Muscle of leg (tissue), 11 donors: Measurements from ENCODE around the gene UBE2O. TPM values are rescaled to one million over a fixed set of nuclear protein-coding genes. Genes with fewer than 3 reads are reported as not detected.

Source experiments
- DNase-seq: peaks from one replicate; pipeline ENCODE4 v3.0.0; 2013
- H3K27ac ChIP-seq: one replicate; pipeline ENCODE4 v1.5.1; 2013; ENCODE audit warnings: mild to moderate bottlenecking, low read length, control low read depth
- H3K27me3 ChIP-seq: one replicate; pipeline ENCODE4 v1.6.1; 2013; ENCODE audit warnings: low read length; ENCODE audit not compliant: control insufficient read depth, insufficient read depth
- H3K36me3 ChIP-seq: one replicate; pipeline ENCODE4 v1.6.1; 2013; ENCODE audit warnings: low read length; ENCODE audit not compliant: control insufficient read depth, insufficient read depth
- H3K4me1 ChIP-seq: one replicate; pipeline ENCODE4 v1.6.1; 2013; ENCODE audit warnings: low read length; ENCODE audit not compliant: control insufficient read depth, insufficient read depth
- H3K4me3 ChIP-seq: one replicate; pipeline ENCODE4 v1.5.1; 2013; ENCODE audit warnings: low read length, control low read depth
- H3K9me3 ChIP-seq: replicated peaks from 2 replicates; pipeline ENCODE4 v1.6.1; 2013; ENCODE audit warnings: low read depth, low read length; ENCODE audit not compliant: control insufficient read depth
- WGBS: methylation state at CpG from one replicate; pipeline ENCODE4 v1.1.5; 2013; ENCODE audit warnings: missing lambda C conversion rate; ENCODE audit not compliant: insufficient coverage; 5-methylcytosine and 5-hydroxymethylcytosine counted together
- polyA plus RNA-seq, 8 donors: library from polyadenylated mRNA; unstranded; fragments of 120-200 nt; gene quantifications; one replicate each; pipeline versions ENCODE4 v1.2.1 to v1.2.3, GENCODE V29; 2013; ENCODE audit warnings: inconsistent platforms in 1 of 8, low replicate concordance in 1 of 8; ENCODE audit not compliant: insufficient read length in 8 of 8, insufficient read depth in 1 of 8
- total RNA-seq: library from RNA; stranded (reverse); fragments of 120-200 nt; gene quantifications from one replicate; pipeline ENCODE4 v1.2.4, GENCODE V29; 2013

UBE2O gene
- total and polyA plus RNA-seq, 9 donors: 11.1 to 20.4 (median 16.9) TPM

GRCh38 chr17:76485569-76485968, 32.6 kb upstream of the UBE2O start:
- H3K9me3 ChIP-seq: no peaks in the 10 kb centered on the region
- DNase-seq: peak; percentile 62
- H3K27ac ChIP-seq: peak overlapping the region; percentile 42
- H3K36me3 ChIP-seq: no peaks in the 10 kb centered on the region
- H3K4me1 ChIP-seq: peaks cover 16% of the 10 kb centered on the region
- H3K27me3 ChIP-seq: no peaks in the 10 kb centered on the region
- 44% methylated on average over 9 of the region's 11 CpGs for WGBS
- H3K4me3 ChIP-seq: no peak overlapping the region

- DNase-seq: no peak
- no peak overlapping the region for H3K27ac ChIP-seq
- H3K36me3 ChIP-seq: no peaks in the 10 kb centered on the region
- no peaks in the 10 kb centered on the region for H3K9me3 ChIP-seq
- 82% methylated on average over 11 of the region's 11 CpGs for WGBS
- H3K4me1 ChIP-seq: peaks cover 14% of the 10 kb centered on the region
- H3K27me3 ChIP-seq: no peaks in the 10 kb centered on the region
- H3K4me3 ChIP-seq: no peak overlapping the region
These were observed 31.3 kb upstream of the UBE2O start for GRCh38 chr17:76484228-76484725.

- WGBS: 64% methylated on average over 19 of the region's 21 CpGs
- H3K27ac ChIP-seq: peak overlapping the region; percentile 84
- H3K36me3 ChIP-seq: no peaks in the 10 kb centered on the region
- H3K4me1 ChIP-seq: peaks cover 14% of the 10 kb centered on the region
- no peak overlapping the region for H3K4me3 ChIP-seq
- no peaks in the 10 kb centered on the region for H3K27me3 ChIP-seq
- H3K9me3 ChIP-seq: no peaks in the 10 kb centered on the region
- peak; percentile 76 for DNase-seq
These were observed 28.2 kb upstream of the UBE2O start for GRCh38 chr17:76481071-76481655.

- no peaks in the 10 kb centered on the region for H3K27me3 ChIP-seq
- DNase-seq: peak; percentile 76
- no peaks in the 10 kb centered on the region for H3K9me3 ChIP-seq
- H3K4me1 ChIP-seq: peaks cover 14% of the 10 kb centered on the region
- 9% methylated on average over 13 of the region's 15 CpGs for WGBS
- H3K4me3 ChIP-seq: no peak overlapping the region
- H3K27ac ChIP-seq: peak overlapping the region; percentile 84
- H3K36me3 ChIP-seq: no peaks in the 10 kb centered on the region
These were observed 27.7 kb upstream of the UBE2O start for GRCh38 chr17:76480632-76481031.

- H3K4me1 ChIP-seq: peaks cover 14% of the 10 kb centered on the region
- DNase-seq: no peak
- H3K4me3 ChIP-seq: no peak overlapping the region
- H3K27ac ChIP-seq: no peak overlapping the region
- H3K36me3 ChIP-seq: no peaks in the 10 kb centered on the region
- no peaks in the 10 kb centered on the region for H3K9me3 ChIP-seq
- no peaks in the 10 kb centered on the region for H3K27me3 ChIP-seq
- 89% methylated on average over 5 of the region's 14 CpGs for WGBS
These were observed 26.6 kb upstream of the UBE2O start for GRCh38 chr17:76479515-76480060.

GRCh38 chr17:76478730-76479514, 26.0 kb upstream of the UBE2O start:
- Histone ChIP-seq H3K36me3 (no peaks in the 10 kb centered on the region), H3K27ac (no peak overlapping the region), H3K9me3 (no peaks in the 10 kb centered on the region), H3K4me3 (no peak overlapping the region), H3K4me1 (peaks cover 14% of the 10 kb centered on the region), H3K27me3 (no peaks in the 10 kb centered on the region)
- WGBS: 91% methylated on average over 29 of the region's 37 CpGs
- no peak for DNase-seq

GRCh38 chr17:76478097-76478496, 25.1 kb upstream of the UBE2O start:
- H3K36me3 ChIP-seq: no peaks in the 10 kb centered on the region
- no peaks in the 10 kb centered on the region for H3K27me3 ChIP-seq
- no peak for DNase-seq
- peaks cover 14% of the 10 kb centered on the region for H3K4me1 ChIP-seq
- H3K9me3 ChIP-seq: no peaks in the 10 kb centered on the region
- H3K27ac ChIP-seq: no peak overlapping the region
- H3K4me3 ChIP-seq: no peak overlapping the region
- WGBS: 87% methylated on average over 10 of the region's 10 CpGs

- WGBS: 81% methylated on average over 14 of the region's 15 CpGs
- Histone ChIP-seq H3K4me1 (peaks cover 14% of the 10 kb centered on the region), H3K27ac (no peak overlapping the region), H3K4me3 (no peak overlapping the region), H3K9me3 (no peaks in the 10 kb centered on the region), H3K27me3 (no peaks in the 10 kb centered on the region), H3K36me3 (no peaks in the 10 kb centered on the region)
- DNase-seq: no peak
These were observed 24.6 kb upstream of the UBE2O start for GRCh38 chr17:76477576-76477975.

GRCh38 chr17:76476736-76477135, 23.8 kb upstream of the UBE2O start:
- Histone ChIP-seq H3K4me1 (peaks cover 14% of the 10 kb centered on the region), H3K36me3 (no peaks in the 10 kb centered on the region), H3K9me3 (no peaks in the 10 kb centered on the region), H3K27ac (no peak overlapping the region), H3K4me3 (no peak overlapping the region), H3K27me3 (no peaks in the 10 kb centered on the region)
- WGBS: 74% methylated on average over 13 of the region's 20 CpGs
- no peak for DNase-seq

GRCh38 chr17:76475302-76475701, 22.4 kb upstream of the UBE2O start:
- DNase-seq: no peak
- Histone ChIP-seq H3K27me3 (no peaks in the 10 kb centered on the region), H3K4me1 (peaks cover 2% of the 10 kb centered on the region), H3K9me3 (no peaks in the 10 kb centered on the region), H3K4me3 (no peak overlapping the region), H3K36me3 (no peaks in the 10 kb centered on the region), H3K27ac (no peak overlapping the region)
- 92% methylated on average over 2 of the region's 6 CpGs for WGBS
